IMR-90 (cell line): ENCODE data around the gene CHST1. TPM values are rescaled to one million over a fixed set of nuclear protein-coding genes. Genes with fewer than 3 reads are reported as not detected.

ENCODE experiments used
- ATAC-seq: fragments of 200-7000 bp; cut with Tn5 transposase; 2 replicates; pipeline ENCODE4 v1.9.1; 2020; ENCODE audit warnings: low read depth, mild to moderate bottlenecking, moderate library complexity
- BruUV-seq: library from RNA; stranded (reverse); fragments of 400-500 nt; replicated peaks from 2 replicates; lab custom pipeline; 2021; lab: Mats Ljungman, UMichigan
- CTCF ChIA-PET: fragments of 300-600 bp; formaldehyde crosslinking; extraction: SDS; loops from one replicate; lab custom pipeline; 2021; ENCODE audit warnings: antibody characterized with exemption; lab: Yijun Ruan, JAX
- POLR2A ChIA-PET: fragments of 300-600 bp; sonication (Branson Sonifier 250); formaldehyde crosslinking; loops from one replicate; lab custom pipeline; 2022; ENCODE audit warnings: antibody characterized with exemption; ENCODE audit not compliant: unreplicated experiment; lab: Charles Lee
- DNase-seq: peaks from one replicate; pipeline ENCODE4 v3.0.0; 2013
- H2AFZ ChIP-seq: replicated peaks from 2 replicates; pipeline ENCODE3; 2013; ENCODE audit warnings: low read length, mild to moderate bottlenecking; ENCODE audit not compliant: poor library complexity
- H2AK5ac ChIP-seq: 2 replicates; pipeline ENCODE4 v1.6.1; 2013; ENCODE audit warnings: low read depth, low read length, inconsistent platforms
- H2AK9ac ChIP-seq: replicated peaks from 2 replicates; pipeline ENCODE3; 2013; ENCODE audit warnings: mild to moderate bottlenecking, low read depth, low read length, moderate library complexity; ENCODE audit not compliant: poor library complexity
- H2BK120ac ChIP-seq: 2 replicates; pipeline ENCODE4 v1.6.1; 2013; ENCODE audit warnings: low read depth, low read length, inconsistent platforms
- H2BK15ac ChIP-seq: 3 replicates; pipeline ENCODE4 v1.6.1; 2013; ENCODE audit warnings: low read depth, low read length, inconsistent platforms
- H2BK20ac ChIP-seq: 2 replicates; pipeline ENCODE4 v1.6.1; 2013; ENCODE audit warnings: low read depth, mild to moderate bottlenecking, inconsistent platforms, low read length, moderate library complexity
- H2BK5ac ChIP-seq: 2 replicates; pipeline ENCODE4 v1.6.1; 2013; ENCODE audit warnings: mild to moderate bottlenecking, low read depth, low read length, inconsistent platforms; ENCODE audit not compliant: poor library complexity, severe bottlenecking
- H3K14ac ChIP-seq: replicated peaks from 2 replicates; pipeline ENCODE4 v1.6.1; 2013; ENCODE audit warnings: low read depth, low read length, inconsistent platforms
- H3K18ac ChIP-seq: 2 replicates; pipeline ENCODE4 v1.6.1; 2013; ENCODE audit warnings: low read depth, low read length, control low read depth
- H3K23ac ChIP-seq: 2 replicates; pipeline ENCODE4 v1.6.1; 2013; ENCODE audit warnings: low read depth, low read length, inconsistent platforms
- H3K27ac ChIP-seq: 2 replicates; pipeline ENCODE4 v1.5.1; 2013; ENCODE audit warnings: mild to moderate bottlenecking, control low read depth, low read length; ENCODE audit not compliant: insufficient read depth
- H3K27me3 ChIP-seq: 2 replicates; pipeline ENCODE4 v1.6.1; 2013; ENCODE audit warnings: low read length; ENCODE audit not compliant: control insufficient read depth, insufficient read depth
- H3K36me3 ChIP-seq: 2 replicates; pipeline ENCODE4 v1.6.1; 2013; ENCODE audit warnings: low read length, mixed read lengths; ENCODE audit not compliant: control insufficient read depth, insufficient read depth
- H3K4ac ChIP-seq: 2 replicates; pipeline ENCODE4 v1.6.1; 2013; ENCODE audit warnings: low read depth, low read length, inconsistent platforms
- H3K4me1 ChIP-seq: 2 replicates; pipeline ENCODE4 v1.6.1; 2013; ENCODE audit warnings: low read length, mixed read lengths; ENCODE audit not compliant: control insufficient read depth, insufficient read depth
- H3K4me2 ChIP-seq: 2 replicates; pipeline ENCODE4 v1.6.1; 2013; ENCODE audit warnings: low read depth, mild to moderate bottlenecking, control low read depth, low read length, moderate library complexity
- H3K4me3 ChIP-seq: 2 replicates; pipeline ENCODE4 v1.5.1; 2013; ENCODE audit warnings: low read depth, mild to moderate bottlenecking, control low read depth, low read length, moderate library complexity; ENCODE audit not compliant: insufficient read depth
- H3K56ac ChIP-seq: 2 replicates; pipeline ENCODE4 v1.6.1; 2013; ENCODE audit warnings: low read length, inconsistent platforms; ENCODE audit not compliant: insufficient read depth; ENCODE audit errors: extremely low read depth
- H3K79me1 ChIP-seq, 2 experiments: 2 replicates each; pipeline ENCODE4 v1.6.1; 2013; ENCODE audit warnings: low read length in 2 of 2, inconsistent platforms in 1 of 2, low read depth in 1 of 2
- H3K9ac ChIP-seq: 2 replicates; pipeline ENCODE4 v1.6.1; 2013; ENCODE audit warnings: low read depth, low read length, control low read depth
- H3K9me1 ChIP-seq: 2 replicates; pipeline ENCODE4 v1.6.1; 2013; ENCODE audit warnings: low read length, inconsistent platforms; ENCODE audit not compliant: insufficient read depth
- H3K9me3 ChIP-seq: 2 replicates; pipeline ENCODE4 v1.6.1; 2013; ENCODE audit warnings: low read length; ENCODE audit not compliant: control insufficient read depth, insufficient read depth
- H4K20me1 ChIP-seq: 2 replicates; pipeline ENCODE4 v1.6.1; 2013; ENCODE audit warnings: low read length, inconsistent platforms; ENCODE audit not compliant: insufficient read depth
- H4K5ac ChIP-seq: 2 replicates; pipeline ENCODE4 v1.6.1; 2013; ENCODE audit warnings: mild to moderate bottlenecking, low read depth, low read length, control low read depth
- H4K8ac ChIP-seq, 2 experiments: 2 replicates each; pipeline ENCODE4 v1.6.1; 2013; ENCODE audit warnings: low read depth in 2 of 2, low read length in 2 of 2, control low read depth in 1 of 2, inconsistent platforms in 1 of 2
- H4K91ac ChIP-seq: 2 replicates; pipeline ENCODE4 v1.6.1; 2013; ENCODE audit warnings: low read depth, low read length, inconsistent platforms; ENCODE audit not compliant: insufficient read depth
- BHLHE40 ChIP-seq: fragments of 150-350 bp; IDR thresholded peaks from 2 replicates; pipeline ENCODE4 v1.6.1; 2016; ENCODE audit warnings: mild to moderate bottlenecking, low read depth, low read length
- CHD1 ChIP-seq: IDR thresholded peaks from 2 replicates; pipeline ENCODE4 v1.6.1; 2012; ENCODE audit warnings: low read depth, low read length, improper control_type of control experiment
- FOS ChIP-seq: fragments of 150-350 bp; IDR thresholded peaks from 2 replicates; pipeline ENCODE4 v1.6.1; 2016; ENCODE audit warnings: low read depth, low read length
- MAFK ChIP-seq: IDR thresholded peaks from 2 replicates; pipeline ENCODE4 v1.6.1; 2012; ENCODE audit warnings: low read depth, low read length, improper control_type of control experiment
- MAZ ChIP-seq: IDR thresholded peaks from 2 replicates; pipeline ENCODE4 v1.6.1; 2012; ENCODE audit warnings: low read depth, mild to moderate bottlenecking, low read length, improper control_type of control experiment, moderate library complexity, borderline replicate concordance
- MXI1 ChIP-seq: IDR thresholded peaks from 2 replicates; pipeline ENCODE4 v1.6.1; 2012; ENCODE audit warnings: low read depth, mild to moderate bottlenecking, low read length, moderate library complexity, borderline replicate concordance
- NFE2L2 ChIP-seq: fragments of 150-350 bp; IDR thresholded peaks from 2 replicates; pipeline ENCODE4 v1.6.1; 2016; ENCODE audit warnings: low read depth, mild to moderate bottlenecking, low read length
- POLR2A ChIP-seq: IDR thresholded peaks from 2 replicates; pipeline ENCODE4 v1.6.1; 2012; ENCODE audit warnings: mild to moderate bottlenecking, low read depth, low read length
- RAD21 ChIP-seq: IDR thresholded peaks from 2 replicates; pipeline ENCODE4 v1.6.1; 2012; ENCODE audit warnings: low read length, improper control_type of control experiment
- RCOR1 ChIP-seq: IDR thresholded peaks from 2 replicates; pipeline ENCODE4 v1.6.1; 2012; ENCODE audit warnings: mild to moderate bottlenecking, low read length, improper control_type of control experiment; ENCODE audit not compliant: insufficient replicate concordance
- RFX5 ChIP-seq: IDR thresholded peaks from 2 replicates; pipeline ENCODE4 v1.8.0; 2012; ENCODE audit warnings: low read depth, mild to moderate bottlenecking, low read length, moderate library complexity
- SMC3 ChIP-seq: fragments of 150-350 bp; IDR thresholded peaks from 2 replicates; pipeline ENCODE4 v1.6.1; 2016; ENCODE audit warnings: low read depth, mild to moderate bottlenecking, antibody characterized with exemption, low read length, moderate library complexity
- WGBS, 2 experiments: methylation state at CpG; one replicate each; pipeline versions ENCODE4 v1.1.5 to v1.1.7; 2013; ENCODE audit warnings: missing lambda C conversion rate in 2 of 2; ENCODE audit not compliant: insufficient read length in 1 of 2; ENCODE audit errors: extremely low coverage in 2 of 2; 5-methylcytosine and 5-hydroxymethylcytosine counted together
- dilution Hi-C: fragments of 300-500 bp; cut with HindIII; formaldehyde crosslinking; loops from one replicate; pipeline ENCODE4 v1.14.3; 2018; ENCODE audit warnings: low sequenced_read_pairs; ENCODE audit not compliant: unreplicated experiment
- in situ Hi-C: fragments of 300-500 bp; cut with MboI; formaldehyde crosslinking; loops from 3 replicates; pipeline ENCODE4 v1.14.3; 2019; ENCODE audit warnings: low sequenced_read_pairs, inconsistent platforms, mixed read lengths
- intact Hi-C: fragments of 100-400 bp; cut with micrococcal nuclease; formaldehyde crosslinking; loops from 2 replicates; pipeline ENCODE4 v1.10.0; 2022
- polyA plus RNA-seq, 3 experiments: library from polyadenylated mRNA; depleted of rRNA; stranded (reverse); fragments of >200 nt; gene quantifications; 2 replicates each; pipeline ENCODE4 v1.2.3, GENCODE V29; 2012; ENCODE audit warnings: low replicate concordance in 1 of 3
- total RNA-seq: library from RNA; depleted of rRNA; stranded (reverse); fragments of >200 nt; gene quantifications from 2 replicates; pipeline ENCODE4 v1.2.3, GENCODE V29; 2012
- TF ChIP-seq, protein P1 (sequence below): fragments of 150-350 bp; IDR thresholded peaks from 2 replicates; pipeline ENCODE4 v1.6.1; 2017; ENCODE audit warnings: mild to moderate bottlenecking, antibody characterized with exemption, low read length, low read depth
- TF ChIP-seq, protein P2 (sequence below): fragments of 150-350 bp; IDR thresholded peaks from 2 replicates; pipeline ENCODE4 v1.6.1; 2016; ENCODE audit warnings: low read depth, mild to moderate bottlenecking, low read length, moderate library complexity, borderline replicate concordance
- TF ChIP-seq, protein P3 (sequence below): conservative IDR thresholded peaks from 2 replicates; pipeline ENCODE4 v1.5.1; 2012; ENCODE audit warnings: mild to moderate bottlenecking, low read depth, low read length, improper control_type of control experiment

Gene CHST1
- total and polyA plus RNA-seq, 2 of the 4 experiments (the other 2 are of a cell fraction): 0.21 TPM; not detected in 1

DNA sequence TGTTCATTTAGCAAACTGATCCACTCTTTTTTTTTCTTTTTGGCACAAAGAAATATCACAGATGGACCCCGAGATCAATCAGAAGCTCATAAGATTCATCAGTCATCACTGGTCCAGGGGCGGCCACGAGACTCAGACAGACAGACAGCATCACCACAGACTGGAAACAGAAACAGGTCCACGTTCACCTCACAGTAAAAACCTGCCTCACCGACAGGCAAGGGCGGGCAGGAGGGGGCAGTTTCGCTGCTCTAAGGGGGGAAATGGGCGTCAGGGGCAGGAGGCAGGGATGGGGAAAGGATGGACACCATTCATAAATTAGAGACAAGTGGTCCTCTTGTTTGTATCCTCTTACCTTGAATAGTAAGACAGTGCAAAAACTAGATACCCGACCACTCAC is 16.5 kb downstream of the CHST1 start:
- no peak overlapping the region for H2AK5ac ChIP-seq
- H2BK15ac ChIP-seq: no peak overlapping the region
- no peaks in the 10 kb centered on the region for H4K20me1 ChIP-seq
- DNase-seq (no peak), ATAC-seq (no peak)
- H3K4me3 ChIP-seq: no peak overlapping the region
- no peak overlapping the region for H3K27ac ChIP-seq
- POLR2A ChIA-PET: no interaction called here
- H3K9me3 ChIP-seq: no peaks in the 10 kb centered on the region
- no peak overlapping the region for H4K8ac ChIP-seq
- no peaks in the 10 kb centered on the region for H3K79me1 ChIP-seq
- H3K4ac ChIP-seq: no peak overlapping the region
- H3K4me1 ChIP-seq: no peaks in the 10 kb centered on the region
- no peaks in the 10 kb centered on the region for H3K9me1 ChIP-seq
- TF ChIP-seq CHD1 (no peak), NFE2L2 (no peak), RFX5 (no peak), MAZ (no peak), RCOR1 (no peak), FOS (no peak), MXI1 (no peak), POLR2A (no peak), BHLHE40 (no peak), RAD21 (no peak), SMC3 (no peak), MAFK (no peak)
- TF ChIP-seq, protein P1, sequence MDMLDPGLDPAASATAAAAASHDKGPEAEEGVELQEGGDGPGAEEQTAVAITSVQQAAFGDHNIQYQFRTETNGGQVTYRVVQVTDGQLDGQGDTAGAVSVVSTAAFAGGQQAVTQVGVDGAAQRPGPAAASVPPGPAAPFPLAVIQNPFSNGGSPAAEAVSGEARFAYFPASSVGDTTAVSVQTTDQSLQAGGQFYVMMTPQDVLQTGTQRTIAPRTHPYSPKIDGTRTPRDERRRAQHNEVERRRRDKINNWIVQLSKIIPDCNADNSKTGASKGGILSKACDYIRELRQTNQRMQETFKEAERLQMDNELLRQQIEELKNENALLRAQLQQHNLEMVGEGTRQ: no peak
- TF ChIP-seq, protein P2, sequence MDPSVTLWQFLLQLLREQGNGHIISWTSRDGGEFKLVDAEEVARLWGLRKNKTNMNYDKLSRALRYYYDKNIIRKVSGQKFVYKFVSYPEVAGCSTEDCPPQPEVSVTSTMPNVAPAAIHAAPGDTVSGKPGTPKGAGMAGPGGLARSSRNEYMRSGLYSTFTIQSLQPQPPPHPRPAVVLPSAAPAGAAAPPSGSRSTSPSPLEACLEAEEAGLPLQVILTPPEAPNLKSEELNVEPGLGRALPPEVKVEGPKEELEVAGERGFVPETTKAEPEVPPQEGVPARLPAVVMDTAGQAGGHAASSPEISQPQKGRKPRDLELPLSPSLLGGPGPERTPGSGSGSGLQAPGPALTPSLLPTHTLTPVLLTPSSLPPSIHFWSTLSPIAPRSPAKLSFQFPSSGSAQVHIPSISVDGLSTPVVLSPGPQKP: no peak
- TF ChIP-seq, protein P3, sequence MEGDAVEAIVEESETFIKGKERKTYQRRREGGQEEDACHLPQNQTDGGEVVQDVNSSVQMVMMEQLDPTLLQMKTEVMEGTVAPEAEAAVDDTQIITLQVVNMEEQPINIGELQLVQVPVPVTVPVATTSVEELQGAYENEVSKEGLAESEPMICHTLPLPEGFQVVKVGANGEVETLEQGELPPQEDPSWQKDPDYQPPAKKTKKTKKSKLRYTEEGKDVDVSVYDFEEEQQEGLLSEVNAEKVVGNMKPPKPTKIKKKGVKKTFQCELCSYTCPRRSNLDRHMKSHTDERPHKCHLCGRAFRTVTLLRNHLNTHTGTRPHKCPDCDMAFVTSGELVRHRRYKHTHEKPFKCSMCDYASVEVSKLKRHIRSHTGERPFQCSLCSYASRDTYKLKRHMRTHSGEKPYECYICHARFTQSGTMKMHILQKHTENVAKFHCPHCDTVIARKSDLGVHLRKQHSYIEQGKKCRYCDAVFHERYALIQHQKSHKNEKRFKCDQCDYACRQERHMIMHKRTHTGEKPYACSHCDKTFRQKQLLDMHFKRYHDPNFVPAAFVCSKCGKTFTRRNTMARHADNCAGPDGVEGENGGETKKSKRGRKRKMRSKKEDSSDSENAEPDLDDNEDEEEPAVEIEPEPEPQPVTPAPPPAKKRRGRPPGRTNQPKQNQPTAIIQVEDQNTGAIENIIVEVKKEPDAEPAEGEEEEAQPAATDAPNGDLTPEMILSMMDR: no peak
- no peak overlapping the region for H3K4me2 ChIP-seq
- intact Hi-C loops (no loop called here), dilution Hi-C loops (no loop called here), in situ Hi-C loops (no loop called here)
- H2BK5ac ChIP-seq: no peak overlapping the region
- H3K9ac ChIP-seq: no peak overlapping the region
- no peak overlapping the region for H2AFZ ChIP-seq
- H3K36me3 ChIP-seq: no peaks in the 10 kb centered on the region
- peaks cover 1% of the 10 kb centered on the region; the same call in 1 of the 2 replicates for H3K27me3 ChIP-seq
- no TSS peak for BruUV-seq
- no peak overlapping the region for H4K5ac ChIP-seq
- no peak overlapping the region for H2BK120ac ChIP-seq
- no peak overlapping the region for H3K56ac ChIP-seq
- no peak overlapping the region for H4K91ac ChIP-seq
- no peak overlapping the region for H3K18ac ChIP-seq
- no peak overlapping the region for H2AK9ac ChIP-seq
- H3K14ac ChIP-seq: no peak overlapping the region
- CTCF ChIA-PET: no interaction called here
- no peak overlapping the region for H2BK20ac ChIP-seq
- no CpG with 5 or more reads among the region's 9 CpGs for WGBS, 2 experiments
- no peak overlapping the region for H3K23ac ChIP-seq
